Measurements from ENCODE around the gene WDR6. TPM values are rescaled to one million over a fixed set of nuclear protein-coding genes. Genes with fewer than 3 reads are reported as not detected.

WDR6 gene
- total and polyA plus RNA-seq, 9 of the 15 experiments (the other 6 are each of a cell fraction or from before 2014, with no cell fraction given), result 8.9 to 90.6 (median 44.7) TPM

GRCh38 chr3:49028673-49029562, 21.7 kb downstream of the WDR6 start, which contains the start of gene IMPDH2 (continued):
- TF ChIP-seq NR4A1 (CRISPR knock-in tag; IDR thresholded peaks at IDR 0.05) (peak; percentile 62; the same call in 1 of the 2 replicates), NR4A1 (tag; IDR thresholded peaks at IDR 0.05) (no peak), SIN3B (IDR thresholded peaks at IDR 0.05; ENCODE audit: low read depth) (peak; percentile 64; the same call in 1 of the 2 replicates), MBD2 (IDR thresholded peaks at IDR 0.05; ENCODE audit: borderline replicate concordance, low read depth) (peak; percentile 72; the same call in 1 of the 2 replicates), ZNF41 (CRISPR knock-in tag; conservative IDR thresholded peaks at IDR 0.05) (no peak), HDAC6 (IDR thresholded peaks at IDR 0.05; ENCODE audit: low read depth, low read length) (0 out of 2 replicates have a peak, but pooled peaks have one; percentile 56), ZNF589 (CRISPR knock-in tag; IDR thresholded peaks at IDR 0.05; ENCODE audit: low read depth) (no peak), ZNF146 (CRISPR knock-in tag; IDR thresholded peaks at IDR 0.05; ENCODE audit: unreplicated experiment) (no peak), COPS2 (conservative IDR thresholded peaks at IDR 0.05) (no peak), SMAD3 (CRISPR knock-in tag; conservative IDR thresholded peaks at IDR 0.05) (peak; percentile 43; the same call in 1 of the 2 replicates), ZKSCAN8 (CRISPR knock-in tag; IDR thresholded peaks at IDR 0.05) (no peak), GTF2E2 (tag; IDR thresholded peaks at IDR 0.05) (no peak), ERF (CRISPR knock-in tag; IDR thresholded peaks at IDR 0.05) (peak; percentile 96; the same call in 1 of the 2 replicates), MYBL2 (IDR thresholded peaks at IDR 0.05; ENCODE audit: low read depth) (no peak), MYBL2 (CRISPR knock-in tag; IDR thresholded peaks at IDR 0.05; ENCODE audit: borderline replicate concordance) (peak; percentile 49; the same call in 1 of the 2 replicates), SAFB (IDR thresholded peaks at IDR 0.05; ENCODE audit: borderline replicate concordance, low read depth, low read length) (no peak)
- TF ChIP-seq, protein P1, sequence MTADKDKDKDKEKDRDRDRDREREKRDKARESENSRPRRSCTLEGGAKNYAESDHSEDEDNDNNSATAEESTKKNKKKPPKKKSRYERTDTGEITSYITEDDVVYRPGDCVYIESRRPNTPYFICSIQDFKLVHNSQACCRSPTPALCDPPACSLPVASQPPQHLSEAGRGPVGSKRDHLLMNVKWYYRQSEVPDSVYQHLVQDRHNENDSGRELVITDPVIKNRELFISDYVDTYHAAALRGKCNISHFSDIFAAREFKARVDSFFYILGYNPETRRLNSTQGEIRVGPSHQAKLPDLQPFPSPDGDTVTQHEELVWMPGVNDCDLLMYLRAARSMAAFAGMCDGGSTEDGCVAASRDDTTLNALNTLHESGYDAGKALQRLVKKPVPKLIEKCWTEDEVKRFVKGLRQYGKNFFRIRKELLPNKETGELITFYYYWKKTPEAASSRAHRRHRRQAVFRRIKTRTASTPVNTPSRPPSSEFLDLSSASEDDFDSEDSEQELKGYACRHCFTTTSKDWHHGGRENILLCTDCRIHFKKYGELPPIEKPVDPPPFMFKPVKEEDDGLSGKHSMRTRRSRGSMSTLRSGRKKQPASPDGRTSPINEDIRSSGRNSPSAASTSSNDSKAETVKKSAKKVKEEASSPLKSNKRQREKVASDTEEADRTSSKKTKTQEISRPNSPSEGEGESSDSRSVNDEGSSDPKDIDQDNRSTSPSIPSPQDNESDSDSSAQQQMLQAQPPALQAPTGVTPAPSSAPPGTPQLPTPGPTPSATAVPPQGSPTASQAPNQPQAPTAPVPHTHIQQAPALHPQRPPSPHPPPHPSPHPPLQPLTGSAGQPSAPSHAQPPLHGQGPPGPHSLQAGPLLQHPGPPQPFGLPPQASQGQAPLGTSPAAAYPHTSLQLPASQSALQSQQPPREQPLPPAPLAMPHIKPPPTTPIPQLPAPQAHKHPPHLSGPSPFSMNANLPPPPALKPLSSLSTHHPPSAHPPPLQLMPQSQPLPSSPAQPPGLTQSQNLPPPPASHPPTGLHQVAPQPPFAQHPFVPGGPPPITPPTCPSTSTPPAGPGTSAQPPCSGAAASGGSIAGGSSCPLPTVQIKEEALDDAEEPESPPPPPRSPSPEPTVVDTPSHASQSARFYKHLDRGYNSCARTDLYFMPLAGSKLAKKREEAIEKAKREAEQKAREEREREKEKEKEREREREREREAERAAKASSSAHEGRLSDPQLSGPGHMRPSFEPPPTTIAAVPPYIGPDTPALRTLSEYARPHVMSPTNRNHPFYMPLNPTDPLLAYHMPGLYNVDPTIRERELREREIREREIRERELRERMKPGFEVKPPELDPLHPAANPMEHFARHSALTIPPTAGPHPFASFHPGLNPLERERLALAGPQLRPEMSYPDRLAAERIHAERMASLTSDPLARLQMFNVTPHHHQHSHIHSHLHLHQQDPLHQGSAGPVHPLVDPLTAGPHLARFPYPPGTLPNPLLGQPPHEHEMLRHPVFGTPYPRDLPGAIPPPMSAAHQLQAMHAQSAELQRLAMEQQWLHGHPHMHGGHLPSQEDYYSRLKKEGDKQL (CRISPR knock-in tag; IDR thresholded peaks at IDR 0.05; ENCODE audit: borderline replicate concordance), result no peak
- TF ChIP-seq, protein P2, sequence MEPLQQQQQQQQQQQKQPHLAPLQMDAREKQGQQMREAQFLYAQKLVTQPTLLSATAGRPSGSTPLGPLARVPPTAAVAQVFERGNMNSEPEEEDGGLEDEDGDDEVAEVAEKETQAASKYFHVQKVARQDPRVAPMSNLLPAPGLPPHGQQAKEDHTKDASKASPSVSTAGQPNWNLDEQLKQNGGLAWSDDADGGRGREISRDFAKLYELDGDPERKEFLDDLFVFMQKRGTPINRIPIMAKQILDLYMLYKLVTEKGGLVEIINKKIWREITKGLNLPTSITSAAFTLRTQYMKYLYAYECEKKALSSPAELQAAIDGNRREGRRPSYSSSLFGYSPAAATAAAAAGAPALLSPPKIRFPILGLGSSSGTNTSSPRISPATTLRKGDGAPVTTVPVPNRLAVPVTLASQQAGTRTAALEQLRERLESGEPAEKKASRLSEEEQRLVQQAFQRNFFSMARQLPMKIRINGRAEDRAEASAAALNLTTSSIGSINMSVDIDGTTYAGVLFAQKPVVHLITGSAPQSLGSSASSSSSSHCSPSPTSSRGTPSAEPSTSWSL (CRISPR knock-in tag; IDR thresholded peaks at IDR 0.05; ENCODE audit: borderline replicate concordance), result no peak
- TF ChIP-seq, protein P3, sequence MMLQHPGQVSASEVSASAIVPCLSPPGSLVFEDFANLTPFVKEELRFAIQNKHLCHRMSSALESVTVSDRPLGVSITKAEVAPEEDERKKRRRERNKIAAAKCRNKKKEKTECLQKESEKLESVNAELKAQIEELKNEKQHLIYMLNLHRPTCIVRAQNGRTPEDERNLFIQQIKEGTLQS (IDR thresholded peaks at IDR 0.05), result peak; percentile 91
- TF ChIP-seq, protein P3 (CRISPR knock-in tag; conservative IDR thresholded peaks at IDR 0.05), result 0 out of 2 replicates have a peak, but pooled peaks have one; percentile 25
